HG03575 (cell line): Measurements from ENCODE around the gene ANKRD53.

Source experiments
- ATAC-seq: cut with Tn5 transposase; IDR thresholded peaks from one replicate; pipeline ENCODE4 v1.9.1; 2021; ENCODE audit not compliant: unreplicated experiment, insufficient number of reproducible peaks, low FRiP score; ENCODE audit errors: extremely low read depth

The ANKRD53 gene

GRCh38 chr2:70978341-70979179, at the start of gene ANKRD53:
TSS of gene ANKRD53 (plus strand) at chr2:70978630. CDS start at chr2:70978646, 16 bp downstream.
- no peak for ATAC-seq

- ATAC-seq, result no peak
Measured at GRCh38 chr2:70930371-70931329, 47.8 kb upstream of the ANKRD53 start.

DNA sequence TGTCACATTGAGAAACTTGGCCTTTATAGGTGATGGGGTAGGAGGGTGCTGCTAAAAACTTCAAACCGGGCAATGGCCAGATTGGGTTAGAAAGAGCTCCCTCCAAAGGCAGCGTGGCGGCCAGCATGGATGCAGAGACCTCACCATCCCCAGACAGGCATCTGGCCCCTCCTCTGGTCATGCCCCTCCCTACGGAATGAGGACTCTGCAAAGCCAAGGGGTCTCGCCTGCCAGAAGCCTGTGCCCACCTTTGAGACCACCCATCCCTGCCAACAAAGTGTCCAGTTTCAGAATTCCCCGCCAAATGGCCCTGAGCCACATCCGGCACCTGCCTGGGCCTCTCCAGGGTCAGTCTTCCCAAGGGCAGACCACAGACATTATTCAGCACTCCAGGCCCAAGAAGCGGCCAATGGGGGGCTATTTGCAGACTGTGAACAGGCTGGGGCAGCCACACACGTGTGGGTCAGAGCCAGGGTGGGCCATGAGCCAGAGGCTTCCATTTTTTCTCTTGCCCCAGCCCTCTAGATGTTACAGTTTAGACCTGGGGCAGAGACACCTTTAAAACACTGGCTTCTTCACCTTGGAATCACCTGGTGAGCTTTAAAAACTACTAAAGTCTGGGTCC, 46.9 kb upstream of the ANKRD53 start:
- no peak for ATAC-seq

GRCh38 chr2:70932631-70933230, 45.7 kb upstream of the ANKRD53 start:
- ATAC-seq, result no peak

GRCh38 chr2:70934981-70935380, 43.4 kb upstream of the ANKRD53 start:
- no peak for ATAC-seq

DNA sequence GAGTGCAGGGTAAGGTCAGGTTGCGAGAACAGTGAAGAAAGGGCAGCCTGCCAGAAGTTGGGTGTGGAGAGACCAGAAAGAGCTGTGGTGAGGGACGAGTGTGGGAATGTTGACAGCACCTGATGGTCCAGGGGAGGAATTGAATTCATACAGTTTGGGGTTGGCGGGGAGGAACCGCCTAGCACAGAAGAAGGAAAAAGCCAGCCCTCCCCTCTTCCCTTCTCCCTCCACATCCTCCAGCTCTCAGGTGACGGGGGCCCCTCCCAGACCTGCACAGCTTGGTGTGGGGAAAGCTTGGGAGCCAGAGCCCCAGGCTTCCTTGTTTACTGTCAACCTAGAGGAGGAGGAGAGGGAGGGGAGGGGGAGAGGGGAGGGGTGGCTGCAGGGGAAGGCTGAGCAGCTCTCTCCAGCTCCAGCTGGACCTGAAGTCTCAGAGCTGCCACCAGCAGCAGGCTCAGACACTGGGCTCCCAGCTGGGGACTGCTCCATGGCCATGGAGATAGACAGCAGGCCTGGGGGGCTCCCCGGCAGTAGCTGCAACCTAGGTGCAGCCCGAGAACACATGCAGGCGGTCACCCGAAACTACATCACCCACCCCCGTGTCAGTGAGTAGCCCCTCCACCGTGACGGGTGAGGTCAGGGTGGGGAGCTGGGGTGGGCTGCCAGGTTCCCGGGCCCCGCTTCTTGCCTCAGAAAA, 42.8 kb upstream of the ANKRD53 start, which contains the start of gene ATP6V1B1:
TSS of gene ATP6V1B1 (plus strand) at position 433 of the 697 bp plus-strand sequence. CDS start at position 488, 55 bp downstream.
- ATAC-seq, result no peak

- no peak for ATAC-seq
Measured at GRCh38 chr2:70936165-70936978, 42.1 kb upstream of the ANKRD53 start.

- ATAC-seq, result no peak
Measured at GRCh38 chr2:70936979-70937811, 41.2 kb upstream of the ANKRD53 start.

DNA sequence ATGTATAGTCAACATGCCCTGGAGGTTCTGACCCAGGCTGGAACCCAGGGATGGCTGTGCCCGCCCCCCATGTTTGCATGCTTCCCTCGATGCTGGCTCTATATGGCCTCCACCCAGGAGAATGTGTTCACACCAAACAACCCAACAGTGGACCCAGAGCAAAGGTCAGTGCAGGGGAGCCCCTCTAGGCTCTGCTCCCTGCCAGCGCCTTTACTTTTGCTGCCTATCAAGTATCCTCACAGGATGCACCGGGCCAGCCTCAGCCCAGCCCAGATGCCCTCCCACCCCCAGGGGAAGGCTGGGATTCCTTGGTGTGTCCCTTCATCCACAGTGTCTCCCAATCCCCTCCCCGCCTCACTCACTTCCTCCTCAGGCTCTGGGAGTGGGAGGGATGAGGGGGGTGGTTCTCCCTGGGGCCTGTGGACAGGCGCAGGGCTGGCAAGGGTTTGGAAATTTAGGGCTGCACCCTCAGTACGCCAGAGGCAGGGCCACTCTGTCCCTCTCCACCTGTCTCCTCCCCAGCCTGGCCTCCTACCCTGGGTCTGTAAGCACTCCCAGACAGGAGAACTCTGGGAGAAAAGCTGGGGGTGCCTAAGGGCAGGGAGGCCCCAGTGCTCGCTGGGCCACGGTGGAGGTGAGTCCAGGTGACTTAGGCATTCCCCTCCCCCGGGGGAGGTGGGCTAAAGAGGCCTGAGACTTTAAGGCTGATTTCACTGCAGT, 40.4 kb upstream of the ANKRD53 start:
- no peak for ATAC-seq

DNA sequence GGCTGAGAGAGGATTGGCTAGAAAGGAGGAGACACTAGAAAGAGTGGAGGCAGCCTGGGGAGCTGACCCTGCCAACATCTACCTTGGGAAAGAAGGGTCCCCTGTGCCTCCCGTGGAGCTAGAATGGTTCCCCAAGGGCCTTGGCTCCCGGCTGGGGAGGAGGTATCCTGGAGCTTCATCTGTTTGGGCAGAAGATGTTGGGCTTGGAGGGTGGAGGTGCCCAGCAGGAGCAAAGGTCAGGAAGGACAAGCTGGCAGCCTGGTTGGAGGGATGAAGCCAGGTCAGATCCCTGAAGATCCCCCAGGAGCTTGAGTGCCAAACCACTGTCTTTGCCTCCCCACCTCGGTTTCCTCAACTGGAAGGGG, 39.9 kb upstream of the ANKRD53 start:
- ATAC-seq, result no peak

- no peak for ATAC-seq
Measured at GRCh38 chr2:70939001-70939838, 39.2 kb upstream of the ANKRD53 start.

GRCh38 chr2:70939839-70940580, 38.4 kb upstream of the ANKRD53 start:
- ATAC-seq, result no peak

GRCh38 chr2:70941186-70941585, 37.2 kb upstream of the ANKRD53 start:
- ATAC-seq, result no peak

GRCh38 chr2:70941701-70942100, 36.7 kb upstream of the ANKRD53 start:
- ATAC-seq, result no peak
